ENCODE data around the gene JCAD. TPM values are rescaled to one million over a fixed set of nuclear protein-coding genes. Genes with fewer than 3 reads are reported as not detected.

Gene JCAD
- polyA plus RNA-seq, 1 donor from 2014 or later, result 2.3 TPM

DNA sequence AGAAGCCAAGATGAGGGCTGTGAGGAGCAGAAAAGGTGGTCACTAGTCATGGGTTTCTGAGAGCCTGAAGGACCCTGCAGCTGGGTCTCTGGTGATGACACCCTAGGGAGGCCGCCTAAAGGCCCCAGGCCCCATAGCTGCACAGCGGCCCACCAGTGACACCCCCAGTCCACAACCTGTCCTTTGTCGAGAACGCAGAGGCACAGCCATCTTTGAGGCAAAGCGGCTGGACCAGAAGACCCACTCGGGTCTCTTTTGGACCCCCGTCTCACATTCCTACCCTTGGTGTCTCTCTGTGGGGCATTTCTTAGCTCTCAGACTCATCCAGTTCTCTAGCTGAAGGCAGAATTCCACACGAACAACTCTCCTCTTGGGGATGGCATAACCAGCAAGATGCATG lies 18.8 kb downstream of the JCAD start:
- no peak overlapping the region for H2AFZ ChIP-seq (ENCODE audit: low read depth, low read length)
- no peaks in the 10 kb centered on the region for H3K27me3 ChIP-seq (ENCODE audit: insufficient read depth, low read depth, low read length)
- no peaks in the 10 kb centered on the region for H3K9me3 ChIP-seq (ENCODE audit: low read length)
- no peaks in the 10 kb centered on the region for H3K9me2 ChIP-seq (ENCODE audit: insufficient read depth, low read length)
- no peak overlapping the region for H3K4me3 ChIP-seq (ENCODE audit: low read length)
- no peak overlapping the region for H3K27ac ChIP-seq (ENCODE audit: low read length)
- H3K36me3 ChIP-seq (ENCODE audit: insufficient read depth, low read length), result no peaks in the 10 kb centered on the region
- no peaks in the 10 kb centered on the region for H3K79me2 ChIP-seq (replicated peaks; ENCODE audit: insufficient read depth, low read length)
- no peak overlapping the region for H3K4me2 ChIP-seq (ENCODE audit: low read length)
- H4K20me1 ChIP-seq (ENCODE audit: insufficient read depth), result no peaks in the 10 kb centered on the region
- H3F3A ChIP-seq (ENCODE audit: insufficient read depth, low read length, poor library complexity, severe bottlenecking), result no peaks in the 10 kb centered on the region
- no peak overlapping the region for H3K9ac ChIP-seq (ENCODE audit: low read length)
- TF ChIP-seq SMC3 (conservative IDR thresholded peaks at IDR 0.05; ENCODE audit: poor library complexity) (no peak), TAF1 (IDR thresholded peaks at IDR 0.05; ENCODE audit: low read depth) (no peak), EP300 (conservative IDR thresholded peaks at IDR 0.05; ENCODE audit: poor library complexity, severe bottlenecking) (no peak), RAD21 (conservative IDR thresholded peaks at IDR 0.05) (no peak), MXI1 (conservative IDR thresholded peaks at IDR 0.05; ENCODE audit: poor library complexity, severe bottlenecking) (no peak), EZH2 (IDR thresholded peaks at IDR 0.05; ENCODE audit: borderline replicate concordance, insufficient read depth, low read length, poor library complexity, severe bottlenecking) (no peak), POLR2AphosphoS5 (IDR thresholded peaks at IDR 0.05) (no peak), CTCF (IDR thresholded peaks at IDR 0.05; ENCODE audit: poor library complexity, severe bottlenecking) (no peak)
- TF ChIP-seq, protein P1, sequence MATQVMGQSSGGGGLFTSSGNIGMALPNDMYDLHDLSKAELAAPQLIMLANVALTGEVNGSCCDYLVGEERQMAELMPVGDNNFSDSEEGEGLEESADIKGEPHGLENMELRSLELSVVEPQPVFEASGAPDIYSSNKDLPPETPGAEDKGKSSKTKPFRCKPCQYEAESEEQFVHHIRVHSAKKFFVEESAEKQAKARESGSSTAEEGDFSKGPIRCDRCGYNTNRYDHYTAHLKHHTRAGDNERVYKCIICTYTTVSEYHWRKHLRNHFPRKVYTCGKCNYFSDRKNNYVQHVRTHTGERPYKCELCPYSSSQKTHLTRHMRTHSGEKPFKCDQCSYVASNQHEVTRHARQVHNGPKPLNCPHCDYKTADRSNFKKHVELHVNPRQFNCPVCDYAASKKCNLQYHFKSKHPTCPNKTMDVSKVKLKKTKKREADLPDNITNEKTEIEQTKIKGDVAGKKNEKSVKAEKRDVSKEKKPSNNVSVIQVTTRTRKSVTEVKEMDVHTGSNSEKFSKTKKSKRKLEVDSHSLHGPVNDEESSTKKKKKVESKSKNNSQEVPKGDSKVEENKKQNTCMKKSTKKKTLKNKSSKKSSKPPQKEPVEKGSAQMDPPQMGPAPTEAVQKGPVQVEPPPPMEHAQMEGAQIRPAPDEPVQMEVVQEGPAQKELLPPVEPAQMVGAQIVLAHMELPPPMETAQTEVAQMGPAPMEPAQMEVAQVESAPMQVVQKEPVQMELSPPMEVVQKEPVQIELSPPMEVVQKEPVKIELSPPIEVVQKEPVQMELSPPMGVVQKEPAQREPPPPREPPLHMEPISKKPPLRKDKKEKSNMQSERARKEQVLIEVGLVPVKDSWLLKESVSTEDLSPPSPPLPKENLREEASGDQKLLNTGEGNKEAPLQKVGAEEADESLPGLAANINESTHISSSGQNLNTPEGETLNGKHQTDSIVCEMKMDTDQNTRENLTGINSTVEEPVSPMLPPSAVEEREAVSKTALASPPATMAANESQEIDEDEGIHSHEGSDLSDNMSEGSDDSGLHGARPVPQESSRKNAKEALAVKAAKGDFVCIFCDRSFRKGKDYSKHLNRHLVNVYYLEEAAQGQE (IDR thresholded peaks at IDR 0.05; ENCODE audit: borderline replicate concordance), result no peak

DNA sequence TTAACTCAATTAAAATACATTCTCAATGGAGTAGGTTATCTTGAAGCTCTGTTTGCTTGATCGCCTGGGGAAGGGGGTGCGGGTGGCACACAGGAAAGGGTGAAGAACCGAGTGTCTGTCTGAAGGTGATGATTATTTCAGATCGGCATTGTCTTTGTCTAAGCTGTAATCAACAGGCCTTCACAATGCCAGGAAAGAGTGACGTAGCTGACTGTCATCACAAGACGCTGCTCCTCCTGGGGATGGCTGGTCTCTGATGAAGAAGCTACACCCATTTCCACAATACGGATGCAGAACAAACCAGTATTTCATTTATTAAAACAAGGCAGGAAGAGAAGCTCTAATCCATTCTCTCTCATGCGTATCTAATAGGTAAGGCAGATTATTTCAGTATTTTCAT lies 19.4 kb downstream of the JCAD start:
- Histone ChIP-seq H3K9ac (ENCODE audit: low read length) (no peak overlapping the region), H4K20me1 (ENCODE audit: insufficient read depth) (no peaks in the 10 kb centered on the region), H3K4me3 (ENCODE audit: low read length) (no peak overlapping the region), H3K27ac (ENCODE audit: low read length) (peak overlapping the region; percentile 33), H3K4me2 (ENCODE audit: low read length) (no peak overlapping the region), H3K9me3 (ENCODE audit: low read length) (no peaks in the 10 kb centered on the region), H2AFZ (ENCODE audit: low read depth, low read length) (no peak overlapping the region), H3F3A (ENCODE audit: insufficient read depth, low read length, poor library complexity, severe bottlenecking) (no peaks in the 10 kb centered on the region), H3K27me3 (ENCODE audit: insufficient read depth, low read depth, low read length) (no peaks in the 10 kb centered on the region), H3K79me2 (replicated peaks; ENCODE audit: insufficient read depth, low read length) (no peaks in the 10 kb centered on the region), H3K36me3 (ENCODE audit: insufficient read depth, low read length) (no peaks in the 10 kb centered on the region), H3K9me2 (ENCODE audit: insufficient read depth, low read length) (no peaks in the 10 kb centered on the region)
- TF ChIP-seq POLR2AphosphoS5 (IDR thresholded peaks at IDR 0.05) (peak; percentile 15), EP300 (conservative IDR thresholded peaks at IDR 0.05; ENCODE audit: poor library complexity, severe bottlenecking) (peak; percentile 11), CTCF (IDR thresholded peaks at IDR 0.05; ENCODE audit: poor library complexity, severe bottlenecking) (no peak)
